Measurements from ENCODE around the gene ARHGAP5. TPM values are rescaled to one million over a fixed set of nuclear protein-coding genes. Genes with fewer than 3 reads are reported as not detected.

Gene ARHGAP5
- total RNA-seq, 1 donor from 2014 or later = 140 TPM

- no peaks in the 10 kb centered on the region for H3K9me3 ChIP-seq (ENCODE audit: insufficient read depth, low read depth, low read length)
- H2AFZ ChIP-seq (ENCODE audit: low read depth, low read length) = no peak overlapping the region
- Mint-ChIP-seq H3K9me3 (ENCODE audit: unreplicated experiment) (no peaks in the 10 kb centered on the region), H3K27me3 (ENCODE audit: low read depth, unreplicated experiment) (no peaks in the 10 kb centered on the region), H3K27ac (ENCODE audit: unreplicated experiment) (no peak overlapping the region), H3K4me3 (ENCODE audit: unreplicated experiment) (no peak overlapping the region), H3K4me1 (ENCODE audit: low read depth, unreplicated experiment) (peaks cover 4% of the 10 kb centered on the region), H3K36me3 (ENCODE audit: low read depth, unreplicated experiment) (no peaks in the 10 kb centered on the region)
- H4K20me1 ChIP-seq (ENCODE audit: insufficient read depth, low read length) = no peaks in the 10 kb centered on the region
- no peak overlapping the region for H3K4me2 ChIP-seq (ENCODE audit: low read length)
- H3K4me3 ChIP-seq (ENCODE audit: insufficient read depth, low read depth, low read length) = no peak overlapping the region
- TF ChIP-seq, protein P1, sequence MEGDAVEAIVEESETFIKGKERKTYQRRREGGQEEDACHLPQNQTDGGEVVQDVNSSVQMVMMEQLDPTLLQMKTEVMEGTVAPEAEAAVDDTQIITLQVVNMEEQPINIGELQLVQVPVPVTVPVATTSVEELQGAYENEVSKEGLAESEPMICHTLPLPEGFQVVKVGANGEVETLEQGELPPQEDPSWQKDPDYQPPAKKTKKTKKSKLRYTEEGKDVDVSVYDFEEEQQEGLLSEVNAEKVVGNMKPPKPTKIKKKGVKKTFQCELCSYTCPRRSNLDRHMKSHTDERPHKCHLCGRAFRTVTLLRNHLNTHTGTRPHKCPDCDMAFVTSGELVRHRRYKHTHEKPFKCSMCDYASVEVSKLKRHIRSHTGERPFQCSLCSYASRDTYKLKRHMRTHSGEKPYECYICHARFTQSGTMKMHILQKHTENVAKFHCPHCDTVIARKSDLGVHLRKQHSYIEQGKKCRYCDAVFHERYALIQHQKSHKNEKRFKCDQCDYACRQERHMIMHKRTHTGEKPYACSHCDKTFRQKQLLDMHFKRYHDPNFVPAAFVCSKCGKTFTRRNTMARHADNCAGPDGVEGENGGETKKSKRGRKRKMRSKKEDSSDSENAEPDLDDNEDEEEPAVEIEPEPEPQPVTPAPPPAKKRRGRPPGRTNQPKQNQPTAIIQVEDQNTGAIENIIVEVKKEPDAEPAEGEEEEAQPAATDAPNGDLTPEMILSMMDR (IDR thresholded peaks at IDR 0.05; ENCODE audit: insufficient read depth, low read depth, low read length) = no peak
- no peak for TF ChIP-seq EZH2 (IDR thresholded peaks at IDR 0.05; ENCODE audit: insufficient read depth, low read length)
- no peaks in the 10 kb centered on the region for H3K27me3 ChIP-seq (ENCODE audit: insufficient read depth, low read length)
- no peaks in the 10 kb centered on the region for H3K79me2 ChIP-seq (ENCODE audit: insufficient read depth, low read length)
- FAIRE-seq (no peak), DNase-seq (ENCODE audit: low read depth) (no peak)
- no peaks in the 10 kb centered on the region for H3K4me1 ChIP-seq (ENCODE audit: insufficient read depth, low read length)
- H3K9ac ChIP-seq (ENCODE audit: low read length) = no peak overlapping the region
- no peak overlapping the region for H3K27ac ChIP-seq (ENCODE audit: low read depth, low read length)
- no peaks in the 10 kb centered on the region for H3K36me3 ChIP-seq (ENCODE audit: insufficient read depth, low read length)
Observed at GRCh38 chr14:32044454-32044853, 32.6 kb upstream of the ARHGAP5 start.

DNA sequence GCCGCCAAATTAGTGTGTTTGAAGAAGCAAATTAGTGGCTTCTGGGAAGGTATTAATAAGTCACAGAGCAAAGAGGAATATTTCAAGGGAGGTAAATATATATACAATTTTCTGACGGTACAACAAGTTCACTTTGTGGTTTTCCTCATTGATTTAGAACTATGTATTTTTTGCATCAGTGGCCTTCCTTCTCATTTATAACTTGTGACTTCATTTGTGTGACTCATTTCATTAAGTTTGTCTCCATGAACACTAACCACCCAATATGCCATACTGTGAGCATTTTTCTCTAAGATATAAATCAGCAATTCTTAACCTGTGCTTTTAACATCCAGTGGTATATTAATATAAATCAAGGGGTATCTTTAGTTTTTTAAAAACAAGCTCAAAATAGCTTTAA, 29.3 kb upstream of the ARHGAP5 start:
- Histone ChIP-seq H3K9ac (ENCODE audit: low read length) (no peak overlapping the region), H3K4me2 (ENCODE audit: low read length) (no peak overlapping the region), H2AFZ (ENCODE audit: low read depth, low read length) (no peak overlapping the region), H3K27me3 (ENCODE audit: insufficient read depth, low read length) (no peaks in the 10 kb centered on the region), H3K4me1 (ENCODE audit: insufficient read depth, low read length) (no peaks in the 10 kb centered on the region), H4K20me1 (ENCODE audit: insufficient read depth, low read length) (no peaks in the 10 kb centered on the region), H3K4me3 (ENCODE audit: insufficient read depth, low read depth, low read length) (no peak overlapping the region), H3K27ac (ENCODE audit: low read depth, low read length) (no peak overlapping the region), H3K36me3 (ENCODE audit: insufficient read depth, low read length) (no peaks in the 10 kb centered on the region), H3K9me3 (ENCODE audit: insufficient read depth, low read depth, low read length) (no peaks in the 10 kb centered on the region), H3K79me2 (ENCODE audit: insufficient read depth, low read length) (no peaks in the 10 kb centered on the region)
- H3K4me3 Mint-ChIP-seq (ENCODE audit: unreplicated experiment) = no peak overlapping the region
- no peaks in the 10 kb centered on the region for H3K36me3 Mint-ChIP-seq (ENCODE audit: low read depth, unreplicated experiment)
- TF ChIP-seq, protein P1 (IDR thresholded peaks at IDR 0.05; ENCODE audit: insufficient read depth, low read depth, low read length) = no peak
- TF ChIP-seq EZH2 (IDR thresholded peaks at IDR 0.05; ENCODE audit: insufficient read depth, low read length) = no peak
- DNase-seq (ENCODE audit: low read depth) (peak; percentile 58), FAIRE-seq (no peak)
- no peaks in the 10 kb centered on the region for H3K27me3 Mint-ChIP-seq (ENCODE audit: low read depth, unreplicated experiment)
- H3K9me3 Mint-ChIP-seq (ENCODE audit: unreplicated experiment) = no peaks in the 10 kb centered on the region
- peaks cover 4% of the 10 kb centered on the region for H3K4me1 Mint-ChIP-seq (ENCODE audit: low read depth, unreplicated experiment)
- no peak overlapping the region for H3K27ac Mint-ChIP-seq (ENCODE audit: unreplicated experiment)

- Mint-ChIP-seq H3K9me3 (ENCODE audit: unreplicated experiment) (peaks cover 11% of the 10 kb centered on the region), H3K27me3 (ENCODE audit: low read depth, unreplicated experiment) (no peaks in the 10 kb centered on the region), H3K27ac (ENCODE audit: unreplicated experiment) (no peak overlapping the region), H3K4me3 (ENCODE audit: unreplicated experiment) (no peak overlapping the region), H3K36me3 (ENCODE audit: low read depth, unreplicated experiment) (no peaks in the 10 kb centered on the region), H3K4me1 (ENCODE audit: low read depth, unreplicated experiment) (no peaks in the 10 kb centered on the region)
- H3K9ac ChIP-seq (ENCODE audit: low read length) = no peak overlapping the region
- H3K4me3 ChIP-seq (ENCODE audit: insufficient read depth, low read depth, low read length) = no peak overlapping the region
- H2AFZ ChIP-seq (ENCODE audit: low read depth, low read length) = no peak overlapping the region
- FAIRE-seq = no peak
- TF ChIP-seq, protein P1 (IDR thresholded peaks at IDR 0.05; ENCODE audit: insufficient read depth, low read depth, low read length) = no peak
- no peak for TF ChIP-seq EZH2 (IDR thresholded peaks at IDR 0.05; ENCODE audit: insufficient read depth, low read length)
- no peaks in the 10 kb centered on the region for H3K27me3 ChIP-seq (ENCODE audit: insufficient read depth, low read length)
- H3K36me3 ChIP-seq (ENCODE audit: insufficient read depth, low read length) = no peaks in the 10 kb centered on the region
- H3K4me2 ChIP-seq (ENCODE audit: low read length) = no peak overlapping the region
- H3K27ac ChIP-seq (ENCODE audit: low read depth, low read length) = no peak overlapping the region
- no peaks in the 10 kb centered on the region for H3K4me1 ChIP-seq (ENCODE audit: insufficient read depth, low read length)
- DNase-seq (ENCODE audit: low read depth) = peak; percentile 3
- H3K79me2 ChIP-seq (ENCODE audit: insufficient read depth, low read length) = no peaks in the 10 kb centered on the region
- H3K9me3 ChIP-seq (ENCODE audit: insufficient read depth, low read depth, low read length) = peaks cover 1% of the 10 kb centered on the region
- H4K20me1 ChIP-seq (ENCODE audit: insufficient read depth, low read length) = no peaks in the 10 kb centered on the region
Observed at GRCh38 chr14:32049361-32050088, 27.6 kb upstream of the ARHGAP5 start.
